Parathyroid adenoma (tissue), 2 donors: ENCODE measurements around the gene IL1RL2.

Experiments used
- H2AFZ ChIP-seq: fragments of 300-600 bp; sonication (generic); one replicate; pipeline ENCODE4 v1.7.0; 2017; ENCODE audit warnings: antibody characterized with exemption, mild to moderate bottlenecking
- H3K27ac ChIP-seq: fragments of 300-600 bp; sonication (generic); one replicate; pipeline ENCODE4 v1.7.0; 2017
- H3K27me3 ChIP-seq: fragments of 300-600 bp; sonication (generic); one replicate; pipeline ENCODE4 v1.7.0; 2017; ENCODE audit warnings: low read length; ENCODE audit not compliant: control insufficient read depth, insufficient read depth
- H3K36me3 ChIP-seq: fragments of 300-600 bp; sonication (generic); one replicate; pipeline ENCODE4 v1.7.0; 2017; ENCODE audit warnings: low read length; ENCODE audit not compliant: control insufficient read depth, insufficient read depth
- H3K4me1 ChIP-seq: fragments of 300-600 bp; sonication (generic); one replicate; pipeline ENCODE4 v1.7.0; 2017; ENCODE audit warnings: control low read depth
- H3K4me2 ChIP-seq: fragments of 300-600 bp; sonication (generic); one replicate; pipeline ENCODE4 v1.7.0; 2017; ENCODE audit warnings: low read length
- H3K4me3 ChIP-seq: fragments of 300-600 bp; sonication (generic); one replicate; pipeline ENCODE4 v1.7.0; 2017; ENCODE audit warnings: low read depth, low read length
- H3K79me2 ChIP-seq: fragments of 300-600 bp; sonication (generic); one replicate; pipeline ENCODE4 v1.7.0; 2017; ENCODE audit warnings: control low read depth
- H3K9ac ChIP-seq: fragments of 300-600 bp; sonication (generic); one replicate; pipeline ENCODE4 v1.7.0; 2017; ENCODE audit warnings: mild to moderate bottlenecking
- H3K9me3 ChIP-seq: fragments of 300-600 bp; sonication (generic); one replicate; pipeline ENCODE4 v1.7.0; 2017; ENCODE audit warnings: low read length; ENCODE audit not compliant: control insufficient read depth
- CTCF ChIP-seq: fragments of 300-600 bp; sonication (generic); IDR thresholded peaks from one replicate; pipeline ENCODE4 v1.7.0; 2017; ENCODE audit warnings: antibody characterized with exemption, mild to moderate bottlenecking
- donor health status: primary hyperparathyroidism.

IL1RL2 gene

DNA sequence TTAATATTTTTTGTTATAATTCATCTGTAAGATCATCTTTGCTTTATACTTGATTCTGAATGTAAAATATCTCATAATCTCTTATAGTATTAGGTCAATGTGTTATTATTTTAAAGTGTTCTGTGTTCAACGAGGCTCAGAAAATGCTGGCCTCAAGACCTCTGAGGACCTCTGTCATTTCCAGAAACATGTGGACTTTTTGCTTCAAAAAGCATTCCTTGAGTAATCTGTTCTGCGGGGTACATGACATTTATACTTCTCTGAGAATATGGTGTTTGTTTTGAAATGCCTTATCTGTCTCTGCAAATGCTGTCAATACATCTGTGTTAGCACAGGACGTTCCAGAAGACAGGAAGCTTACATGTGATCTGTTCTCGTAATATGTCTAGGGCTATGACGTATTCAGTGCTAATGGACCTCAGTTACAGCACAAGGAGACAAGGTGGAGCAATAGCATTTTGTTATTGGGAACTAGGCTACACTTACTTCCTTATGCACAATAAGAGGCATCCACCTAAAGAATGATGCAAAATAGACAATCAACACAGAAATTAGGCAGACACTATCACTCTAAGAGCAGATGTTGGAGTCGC is 86.9 kb downstream of the IL1RL2 start:
- H3K9me3 ChIP-seq: no peaks in the 10 kb centered on the region
- no peak overlapping the region for H3K4me3 ChIP-seq
- H3K9ac ChIP-seq: no peak overlapping the region
- H3K4me1 ChIP-seq: no peaks in the 10 kb centered on the region
- no peaks in the 10 kb centered on the region for H3K27me3 ChIP-seq
- H3K4me2 ChIP-seq: no peak overlapping the region
- H2AFZ ChIP-seq: no peak overlapping the region
- H3K36me3 ChIP-seq: no peaks in the 10 kb centered on the region
- no peaks in the 10 kb centered on the region for H3K79me2 ChIP-seq
- TF ChIP-seq CTCF: no peak
- no peak overlapping the region for H3K27ac ChIP-seq

GRCh38 chr2:102276549-102277201 is 89.9 kb downstream of the IL1RL2 start:
- H3K4me3 ChIP-seq: no peak overlapping the region
- no peak overlapping the region for H3K27ac ChIP-seq
- no peak overlapping the region for H3K4me2 ChIP-seq
- no peaks in the 10 kb centered on the region for H3K36me3 ChIP-seq
- no peaks in the 10 kb centered on the region for H3K9me3 ChIP-seq
- no peaks in the 10 kb centered on the region for H3K4me1 ChIP-seq
- H3K79me2 ChIP-seq: no peaks in the 10 kb centered on the region
- no peak for TF ChIP-seq CTCF
- H2AFZ ChIP-seq: no peak overlapping the region
- H3K27me3 ChIP-seq: no peaks in the 10 kb centered on the region
- no peak overlapping the region for H3K9ac ChIP-seq

DNA sequence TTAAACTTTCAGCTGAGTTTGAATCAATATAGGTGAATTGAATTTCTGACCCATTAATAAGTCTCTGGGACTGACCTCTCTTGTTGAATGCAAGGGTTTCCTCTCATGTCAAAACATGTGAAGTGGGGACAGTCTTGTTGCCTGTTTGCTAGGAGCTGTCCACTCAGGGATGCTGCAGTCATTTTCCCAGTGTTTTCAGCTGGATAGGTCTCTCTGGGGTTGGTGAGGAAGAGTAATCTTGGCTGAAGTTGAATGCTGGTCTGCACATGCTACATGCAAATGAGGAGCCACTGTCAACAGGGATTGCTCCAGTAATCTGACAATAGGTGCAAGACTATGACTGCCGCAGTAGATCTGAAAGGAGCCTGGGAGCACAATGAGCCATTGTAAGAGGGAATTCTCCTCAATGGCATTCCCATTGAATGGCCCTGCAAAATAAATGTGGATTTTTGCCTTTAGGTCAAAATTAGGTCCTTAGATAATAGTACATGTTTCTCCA is 90.4 kb downstream of the IL1RL2 start:
- Histone ChIP-seq H2AFZ (no peak overlapping the region), H3K9ac (no peak overlapping the region), H3K4me2 (no peak overlapping the region), H3K79me2 (no peaks in the 10 kb centered on the region), H3K4me1 (no peaks in the 10 kb centered on the region), H3K9me3 (no peaks in the 10 kb centered on the region), H3K27me3 (no peaks in the 10 kb centered on the region), H3K27ac (no peak overlapping the region), H3K4me3 (no peak overlapping the region), H3K36me3 (no peaks in the 10 kb centered on the region)
- no peak for TF ChIP-seq CTCF

DNA sequence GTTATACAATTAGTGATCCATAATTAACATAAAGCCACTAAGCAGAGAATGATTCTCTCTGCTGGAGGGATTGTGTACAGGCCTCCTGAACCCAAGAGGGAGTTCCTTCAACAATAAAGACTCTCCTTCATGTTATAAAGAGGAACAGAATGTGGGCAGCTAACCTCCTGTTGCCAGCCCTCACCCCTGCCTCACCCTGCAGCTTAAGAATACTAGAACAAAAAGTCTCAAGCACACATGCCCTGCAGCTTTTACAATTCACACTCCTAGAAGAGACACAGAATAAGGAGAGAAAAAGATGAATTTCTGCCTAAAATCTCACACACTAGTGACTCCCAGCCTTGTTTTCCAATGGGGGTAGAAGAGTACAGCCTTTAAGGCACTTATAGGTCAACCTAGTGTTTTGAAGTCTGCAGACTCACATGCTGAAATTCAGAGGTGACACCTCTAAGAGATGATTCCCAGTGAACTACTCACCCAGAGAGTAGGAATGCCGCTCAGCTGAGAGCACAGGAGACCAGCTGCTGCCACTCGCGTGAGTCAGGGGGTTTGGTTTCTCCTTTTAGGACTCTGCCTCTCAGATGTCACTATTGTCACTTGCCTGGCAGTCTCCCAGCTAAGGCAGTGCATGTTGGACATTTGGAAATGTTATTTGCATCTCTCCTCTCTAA is 92.0 kb downstream of the IL1RL2 start:
- Histone ChIP-seq H3K27ac (no peak overlapping the region), H3K79me2 (no peaks in the 10 kb centered on the region), H3K4me2 (no peak overlapping the region), H2AFZ (no peak overlapping the region), H3K4me3 (no peak overlapping the region), H3K9ac (no peak overlapping the region), H3K4me1 (no peaks in the 10 kb centered on the region), H3K36me3 (no peaks in the 10 kb centered on the region), H3K9me3 (no peaks in the 10 kb centered on the region), H3K27me3 (no peaks in the 10 kb centered on the region)
- no peak for TF ChIP-seq CTCF
